Middle frontal gyrus (tissue), 1 donor: Measurements from ENCODE around the gene DAZL.

Experiments used
- DNase-seq: peaks from one replicate; pipeline ENCODE4 v3.0.0-alpha.2; 2015; ENCODE audit warnings: low spot score; ENCODE audit errors: extremely low spot score

DAZL gene

DNA sequence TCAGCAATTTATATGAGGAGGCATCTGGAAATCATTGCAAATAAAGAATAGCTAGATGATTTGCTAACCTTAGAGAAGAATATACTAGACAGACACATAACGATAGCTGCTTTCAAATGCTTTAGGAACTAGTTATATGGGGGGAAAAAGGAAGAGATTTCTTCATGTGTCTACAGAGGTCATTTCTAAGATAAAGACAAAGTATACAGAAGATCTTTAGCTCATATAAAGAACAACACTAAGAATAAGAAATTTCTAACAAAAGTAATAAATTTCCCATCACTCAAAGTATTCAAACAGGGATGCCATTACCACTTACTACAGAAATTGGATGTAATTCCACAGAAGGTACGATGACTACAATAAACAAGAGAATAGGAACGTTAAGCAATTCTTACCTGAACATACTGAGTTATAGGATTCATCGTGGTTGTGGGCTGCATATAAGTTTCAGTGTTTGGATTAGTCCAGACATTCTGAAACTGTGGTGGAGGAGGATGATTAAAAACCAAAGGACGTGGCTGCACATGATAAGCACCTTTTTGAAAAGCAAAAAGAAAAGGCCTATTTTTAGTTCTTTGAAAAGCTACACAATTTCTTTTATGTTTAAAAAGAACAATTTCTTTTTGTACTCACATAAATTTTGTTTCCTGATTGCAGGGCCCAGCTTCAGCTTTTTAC is 8.7 kb downstream of the DAZL start:
- DNase-seq, result no peak

GRCh38 chr3:16595778-16596177 is 9.4 kb downstream of the DAZL start:
- no peak for DNase-seq

GRCh38 chr3:16589867-16590624 is 15.2 kb downstream of the DAZL start:
- DNase-seq, result no peak

GRCh38 chr3:16589120-16589519 is 16.1 kb downstream of the DAZL start:
- DNase-seq, result no peak

DNA sequence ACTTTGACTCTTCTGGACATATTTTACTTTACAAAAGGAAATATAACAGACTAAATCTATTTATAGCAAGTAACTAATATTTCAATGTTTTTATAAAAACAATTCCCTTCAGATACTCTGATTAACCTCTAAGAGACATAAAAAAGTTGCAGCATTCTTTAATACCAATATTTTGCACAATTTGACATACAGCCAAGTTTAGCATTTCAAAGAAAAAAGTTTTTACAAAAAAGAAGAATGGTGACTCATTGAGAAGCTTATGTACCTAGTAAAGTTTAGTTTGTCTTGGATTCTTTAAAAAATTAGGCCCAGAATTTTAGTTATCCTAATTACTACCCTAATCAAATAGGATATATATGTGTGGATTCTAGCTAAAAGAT is 17.6 kb downstream of the DAZL start:
- DNase-seq, result no peak

- no peak for DNase-seq
Observed at GRCh38 chr3:16587047-16587680, 18.1 kb downstream of the DAZL start.

DNA sequence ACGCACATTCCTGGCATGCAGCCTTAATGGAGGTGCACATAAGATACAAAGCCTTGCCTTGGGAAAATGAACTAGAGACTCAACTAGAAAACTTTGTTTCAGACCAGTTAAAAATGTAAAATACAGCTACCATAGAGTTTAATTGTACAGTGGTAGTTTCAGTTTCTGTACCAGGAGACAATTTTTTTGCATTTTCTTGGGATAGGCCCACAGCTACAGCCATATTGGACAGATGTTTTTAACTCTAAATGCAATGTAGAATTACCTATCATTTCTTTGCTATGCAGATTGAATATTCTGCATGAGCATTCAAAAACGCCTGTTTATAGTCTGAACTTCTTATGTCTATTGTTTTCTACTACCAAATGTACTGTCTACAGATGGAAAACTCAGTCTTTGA is 20.3 kb downstream of the DAZL start:
- no peak for DNase-seq

GRCh38 chr3:16583551-16583950 is 21.7 kb downstream of the DAZL start:
- DNase-seq, result no peak

DNA sequence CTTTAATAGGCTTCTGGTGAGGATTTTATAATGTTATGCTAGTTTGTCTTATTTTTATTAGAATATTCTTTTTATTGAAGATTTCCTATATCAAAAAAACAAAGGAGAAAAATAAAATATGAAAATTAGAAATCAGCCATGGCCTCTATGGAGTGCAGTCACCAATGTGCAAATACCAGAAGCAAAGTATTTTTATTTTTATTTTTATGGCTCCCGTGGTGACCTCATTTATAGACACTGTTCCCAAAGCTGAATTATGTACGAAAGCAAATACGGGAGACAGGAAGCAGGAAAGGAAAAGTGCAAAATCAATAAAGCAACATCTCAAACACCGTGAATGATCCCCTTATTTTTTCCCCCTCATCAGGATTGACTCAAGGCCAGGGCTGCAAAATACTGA is 35.1 kb downstream of the DAZL start:
- DNase-seq, result no peak

DNA sequence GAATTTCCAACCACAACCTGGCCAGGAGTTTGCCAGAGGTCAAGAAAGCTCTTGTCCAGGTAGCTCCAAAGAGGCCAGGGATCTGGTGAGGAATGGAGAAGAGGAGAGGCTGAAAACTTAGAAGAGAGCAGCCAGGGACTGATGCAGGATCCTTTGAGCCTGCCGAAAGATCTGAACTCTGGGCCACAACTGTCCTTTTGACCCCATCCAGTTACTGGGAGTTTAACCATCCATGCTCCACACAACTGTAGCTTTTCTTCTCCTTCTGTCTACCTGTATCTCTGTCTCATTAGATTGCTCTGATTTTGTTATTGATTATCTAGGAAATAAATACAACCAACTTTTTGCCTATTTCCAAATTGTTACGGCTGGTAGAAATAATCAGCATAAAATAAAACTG is 36.7 kb downstream of the DAZL start:
- DNase-seq, result no peak

DNA sequence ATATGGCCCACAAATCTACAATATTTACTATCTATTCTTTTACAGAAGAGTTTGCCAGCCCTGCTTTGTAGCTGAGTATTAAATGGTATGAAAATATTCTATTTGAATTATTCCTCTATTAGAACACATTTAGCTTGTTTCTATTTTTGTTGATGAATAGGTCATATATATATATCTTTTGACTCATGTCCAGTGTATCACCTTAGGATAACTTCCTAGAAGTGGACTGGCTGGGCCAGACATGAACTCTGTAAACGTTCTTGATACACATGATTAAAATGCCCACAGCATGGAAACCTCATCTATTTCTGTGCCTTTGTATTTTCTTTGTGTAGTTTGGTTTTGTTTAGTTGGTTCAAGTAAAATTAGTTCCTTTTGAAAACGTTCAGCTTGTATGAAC is 37.1 kb downstream of the DAZL start:
- no peak for DNase-seq

GRCh38 chr3:16559653-16560365 is 45.4 kb downstream of the DAZL start:
- DNase-seq, result no peak

DNA sequence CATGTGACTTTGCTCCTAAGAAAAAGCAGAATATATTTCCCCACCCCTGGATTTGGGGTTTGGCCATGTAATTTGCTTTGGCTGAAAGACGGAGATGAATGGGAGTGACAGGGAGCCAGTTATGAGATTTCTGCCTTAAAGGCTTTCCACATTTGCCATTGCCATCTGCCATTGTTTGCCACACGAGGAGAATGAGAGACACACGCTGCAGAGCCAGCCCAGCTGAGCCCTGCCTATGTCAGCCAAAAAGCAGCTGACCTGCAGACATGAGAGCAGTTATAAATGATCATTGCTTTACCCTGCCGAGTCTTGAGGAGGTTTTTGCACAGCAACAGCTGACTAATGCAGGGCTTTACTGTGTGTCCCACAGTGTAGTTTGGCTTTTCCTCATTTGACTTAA is 51.1 kb downstream of the DAZL start:
- no peak for DNase-seq

- DNase-seq, result no peak
Observed at GRCh38 chr3:16552757-16553156, 52.5 kb downstream of the DAZL start.

DNA sequence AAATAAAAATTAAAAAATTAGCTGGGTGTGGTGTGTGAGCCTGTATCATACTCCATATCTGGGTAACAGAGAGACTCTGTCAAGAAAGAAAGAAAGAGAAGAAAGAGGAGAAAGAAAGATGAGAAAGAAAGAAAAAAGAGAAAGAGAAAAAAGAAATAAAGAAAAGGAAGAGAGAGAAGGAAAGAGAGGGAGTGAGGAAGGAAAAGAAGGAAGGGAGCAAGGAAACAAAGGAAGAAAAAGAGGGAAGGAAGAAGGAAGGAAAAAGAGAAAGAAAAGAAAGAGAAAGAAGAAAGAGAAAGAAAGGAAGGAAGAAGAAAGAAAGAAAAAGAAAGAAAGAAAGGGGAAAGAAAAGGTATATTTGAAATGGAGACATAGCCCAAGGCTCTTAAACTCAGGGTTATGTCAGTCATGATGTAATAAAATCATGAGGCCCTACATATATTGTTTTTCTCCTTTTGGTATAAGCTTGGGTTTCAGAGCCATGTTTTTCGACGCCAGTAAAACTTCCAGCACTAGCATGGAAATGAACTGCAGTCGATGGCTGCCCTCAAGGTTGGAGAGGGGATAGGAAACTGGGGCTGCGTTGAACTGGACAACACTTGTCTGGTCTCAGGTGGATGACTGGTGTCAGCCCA is 53.8 kb downstream of the DAZL start:
- DNase-seq, result no peak

GRCh38 chr3:16550676-16551341 is 54.4 kb downstream of the DAZL start:
- peak; percentile 80 for DNase-seq

DNA sequence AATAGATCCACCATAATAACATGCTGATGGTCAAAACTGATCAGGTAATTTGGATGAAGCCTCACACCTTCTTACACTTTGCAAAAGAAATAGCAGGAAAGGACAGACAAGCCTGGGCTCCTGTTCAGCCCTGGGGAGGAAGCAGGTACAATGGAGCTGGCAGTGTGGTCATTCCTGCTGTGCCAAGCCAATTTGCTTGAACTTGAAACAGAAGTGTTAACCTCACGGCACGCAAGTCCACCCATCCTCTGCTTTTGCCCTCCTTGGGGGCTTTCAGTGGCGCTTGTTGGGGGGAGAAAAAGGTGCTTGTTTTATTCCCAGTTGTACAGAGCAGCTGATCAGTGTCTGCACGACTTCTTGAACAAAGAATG is 54.9 kb downstream of the DAZL start:
- DNase-seq, result no peak

DNA sequence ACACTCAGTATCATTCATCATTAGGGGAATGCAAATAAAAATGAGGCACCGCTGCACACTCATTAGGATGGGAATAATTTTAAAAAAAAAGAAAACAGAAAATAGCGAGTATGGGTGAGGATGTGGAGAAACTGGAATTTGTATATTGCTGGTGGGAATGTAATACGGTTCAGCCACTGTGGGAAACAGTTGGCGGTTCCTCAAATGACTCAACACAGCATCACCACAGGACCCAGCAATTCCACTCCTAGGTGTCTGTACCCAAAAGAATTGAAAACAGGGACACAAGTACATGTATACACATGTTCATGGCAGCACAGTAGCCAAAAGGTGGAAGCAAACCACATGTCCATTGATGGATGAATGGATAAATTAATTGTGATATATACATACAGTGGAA is 56.5 kb downstream of the DAZL start:
- DNase-seq, result no peak

DNA sequence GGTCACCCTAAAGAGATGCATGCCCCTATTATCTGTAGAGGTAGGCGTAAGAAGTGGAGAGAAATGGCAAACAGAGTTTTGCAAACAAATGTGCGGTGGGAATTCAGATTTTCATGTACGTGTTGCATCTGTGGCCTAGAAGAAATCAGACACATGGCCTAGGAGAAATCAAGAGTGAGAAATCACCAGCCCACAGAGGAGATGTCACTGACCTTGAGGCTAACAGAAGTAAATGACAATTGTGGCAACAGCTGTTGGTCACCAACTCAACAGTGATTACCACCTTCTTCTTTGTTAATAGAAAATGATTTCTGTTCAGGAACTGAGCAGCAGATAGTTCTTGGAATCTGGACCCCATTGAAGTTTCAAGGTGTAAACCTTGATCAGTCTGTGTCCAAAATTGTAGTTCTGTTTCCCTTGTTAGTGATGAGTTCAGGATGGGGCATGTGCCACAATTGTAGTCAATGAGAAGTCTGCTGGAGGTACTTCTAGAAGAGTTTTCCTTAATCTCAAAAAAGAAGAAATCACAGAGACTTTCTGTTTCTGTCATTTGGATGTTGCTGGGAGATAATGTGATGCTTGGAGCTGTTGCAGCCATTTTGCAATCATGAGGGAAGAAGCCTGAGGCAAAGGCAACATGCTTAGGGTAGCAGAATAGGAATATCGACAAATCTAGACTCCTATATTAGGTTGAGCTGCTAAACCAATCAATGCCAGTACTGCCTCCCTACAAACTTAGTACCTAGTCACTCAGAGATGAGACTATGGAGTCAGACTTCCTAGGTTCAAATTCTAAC is 57.5 kb downstream of the DAZL start:
- no peak for DNase-seq
